Activated CD8-positive, alpha-beta memory T cell treated with anti-CD3 and anti-CD28 coated beads, Interleukin-2, amount 50 U/mL, for 4 hours (primary cell): ENCODE data around the gene IER5L.
"Not testable (repeated sequence)": the region's sequence is repeated elsewhere in the genome, so short reads cannot be mapped to it uniquely, and the experiment has no call there.

ENCODE experiments used
- DNase-seq: peaks from one replicate; pipeline ENCODE4 v3.0.0-alpha.2; 2020

Gene IER5L

DNA sequence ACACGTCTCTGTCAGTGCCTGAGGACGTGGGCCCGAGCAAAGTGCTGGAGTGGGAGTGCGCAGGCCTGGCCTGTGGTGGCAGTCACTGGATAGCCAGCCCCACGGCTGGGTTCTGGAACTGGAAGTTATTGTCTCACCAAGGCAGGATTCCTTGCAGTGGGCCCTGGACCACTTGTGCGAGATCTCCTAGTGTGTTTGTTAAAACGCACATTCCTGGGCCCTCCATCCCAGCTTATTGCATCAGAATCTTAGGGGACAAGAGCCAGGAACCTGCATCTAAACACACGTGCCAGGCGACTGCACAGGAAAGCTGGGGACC is 40.0 kb downstream of the IER5L start:
- no peak for DNase-seq

DNA sequence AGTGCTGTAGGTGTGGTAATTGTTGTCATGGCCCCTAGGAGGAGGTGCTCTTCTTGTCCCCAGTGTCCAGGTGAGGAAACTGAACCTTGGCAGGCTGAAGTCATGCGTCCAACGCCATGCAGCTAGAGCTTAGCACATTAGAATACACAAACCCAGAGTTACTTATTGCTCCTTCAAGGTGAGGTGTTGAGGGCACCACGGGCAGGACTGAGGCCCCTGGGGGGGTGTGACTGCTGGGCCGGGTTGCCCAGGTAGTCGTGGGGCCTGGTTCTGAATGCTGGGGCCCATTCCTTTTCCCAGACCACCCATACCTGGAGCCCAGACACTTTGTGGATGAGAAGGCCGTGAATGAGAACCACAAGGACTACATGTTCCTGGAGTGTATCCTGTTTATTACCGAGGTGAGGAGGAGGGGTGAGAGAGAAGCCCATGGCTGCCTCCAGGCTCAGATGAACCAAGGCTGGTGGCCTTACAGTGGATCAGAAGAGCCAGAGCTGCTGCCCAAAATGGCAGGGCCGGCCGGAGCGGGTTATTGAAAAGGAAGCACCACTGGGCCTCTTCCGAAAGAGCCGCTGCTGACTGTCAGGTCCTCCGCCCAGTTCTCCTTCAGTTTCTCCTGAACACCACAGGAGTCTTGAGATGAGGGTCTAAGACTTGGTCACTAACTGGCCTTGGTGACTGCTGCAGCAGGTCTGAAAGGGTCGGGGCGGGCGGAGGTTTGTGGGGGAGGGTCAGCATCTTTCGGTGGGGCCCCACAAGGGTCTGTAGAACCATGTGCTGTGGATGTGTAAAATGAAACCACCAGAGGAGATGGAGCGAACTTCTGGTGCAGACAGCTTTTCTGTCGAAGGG is 40.5 kb downstream of the IER5L start:
- DNase-seq, result no peak

DNA sequence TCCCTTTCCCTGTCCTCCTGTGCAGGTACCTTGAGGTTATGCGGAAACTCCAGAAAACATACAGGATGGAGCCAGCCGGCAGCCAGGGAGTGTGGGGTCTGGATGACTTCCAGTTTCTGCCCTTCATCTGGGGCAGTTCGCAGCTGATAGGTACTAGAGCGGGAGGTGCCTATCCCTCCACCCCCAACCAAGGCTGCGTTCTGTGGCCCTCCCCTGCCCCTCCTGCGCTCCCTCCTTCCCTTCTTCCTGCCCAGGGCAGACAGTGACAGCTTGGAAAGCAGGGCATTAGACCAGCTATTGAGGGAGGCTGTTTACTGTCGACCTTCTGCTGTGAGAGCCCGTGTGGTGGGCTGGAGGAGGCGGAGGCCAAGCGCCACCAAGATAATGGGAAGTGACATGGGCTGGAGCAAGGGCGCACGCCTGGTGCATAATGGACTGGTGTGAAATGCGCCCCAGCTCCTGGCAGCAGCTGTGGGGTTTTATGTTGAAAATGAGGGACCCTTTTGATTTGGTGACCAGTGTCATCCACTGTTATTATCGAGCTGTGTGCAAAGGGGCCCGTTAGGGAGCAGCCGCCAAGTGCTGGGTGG is 41.5 kb downstream of the IER5L start:
- no peak for DNase-seq

- DNase-seq, result no peak
Measured at GRCh38 chr9:129135476-129135875, 42.6 kb downstream of the IER5L start.

DNA sequence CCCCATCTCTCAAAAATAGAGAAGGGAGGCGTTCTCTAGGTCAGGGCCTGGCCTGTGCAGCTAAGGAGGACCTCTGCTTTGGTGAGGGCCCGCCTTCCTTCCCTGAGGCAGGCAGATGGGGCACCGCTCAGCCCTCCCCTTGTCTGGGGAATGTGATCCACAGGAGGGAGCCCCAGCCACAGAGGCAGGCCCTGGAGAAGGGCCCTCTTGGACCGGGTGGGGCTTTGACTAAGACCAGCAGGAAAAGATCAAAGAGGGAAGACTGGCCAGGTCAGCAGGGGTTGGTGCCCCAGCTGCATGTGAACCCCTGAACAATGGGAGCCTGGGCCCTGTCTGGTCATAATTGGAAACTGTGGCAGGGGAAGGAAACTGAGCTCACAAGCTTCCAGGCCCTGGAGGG is 45.0 kb downstream of the IER5L start:
- DNase-seq, result no peak

- DNase-seq, result peak; percentile 89
Measured at GRCh38 chr9:129131300-129132145, 46.5 kb downstream of the IER5L start.

GRCh38 chr9:129130791-129131190 is 47.3 kb downstream of the IER5L start:
- no peak for DNase-seq

GRCh38 chr9:129130271-129130670 is 47.8 kb downstream of the IER5L start:
- not testable (repeated sequence) for DNase-seq

DNA sequence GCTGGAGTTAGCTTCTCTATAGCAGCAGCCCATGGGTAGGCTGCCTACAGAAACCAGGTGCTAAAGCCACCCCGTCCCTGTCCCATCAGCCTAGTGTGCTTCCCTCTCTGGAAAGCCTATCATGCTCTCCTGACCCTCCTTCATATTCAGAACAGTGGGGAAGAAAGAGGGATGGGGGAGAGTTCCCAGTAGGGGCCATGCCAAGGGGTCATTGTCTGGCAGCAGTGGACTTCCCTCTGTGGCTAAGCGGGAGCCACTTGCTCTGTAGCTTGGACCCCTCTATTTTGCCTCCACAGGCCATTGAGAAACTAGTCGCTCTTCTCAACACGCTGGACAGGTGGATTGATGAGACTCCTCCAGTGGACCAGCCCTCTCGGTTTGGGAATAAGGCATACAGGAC is 49.4 kb downstream of the IER5L start:
- DNase-seq, result no peak

- DNase-seq, result no peak
Measured at GRCh38 chr9:129126749-129127618, 51.1 kb downstream of the IER5L start.
